Ishikawa (cell line): ENCODE data around the gene NOL6.

Experiments used
- CEBPB ChIP-seq: IDR thresholded peaks from 2 replicates; pipeline ENCODE4 v1.6.1; 2012
- CREB1 ChIP-seq: IDR thresholded peaks from 2 replicates; pipeline ENCODE4 v1.6.1; 2012; ENCODE audit warnings: low read depth
- EGR1 ChIP-seq: IDR thresholded peaks from 2 replicates; pipeline ENCODE4 v1.6.1; 2012
- EP300 ChIP-seq: IDR thresholded peaks from 2 replicates; pipeline ENCODE4 v1.6.1; 2012; ENCODE audit warnings: borderline replicate concordance
- FOXM1 ChIP-seq: IDR thresholded peaks from 2 replicates; pipeline ENCODE4 v1.6.1; 2012; ENCODE audit warnings: low read depth, borderline replicate concordance
- NFIC ChIP-seq: IDR thresholded peaks from 2 replicates; pipeline ENCODE4 v1.6.1; 2012
- RAD21 ChIP-seq: IDR thresholded peaks from 2 replicates; pipeline ENCODE4 v1.6.1; 2012; ENCODE audit warnings: low read depth
- TAF1 ChIP-seq: IDR thresholded peaks from 2 replicates; pipeline ENCODE4 v1.6.1; 2012; ENCODE audit warnings: low read depth, mild to moderate bottlenecking
- TCF12 ChIP-seq: IDR thresholded peaks from 2 replicates; pipeline ENCODE4 v1.6.1; 2012; ENCODE audit warnings: low read depth
- YY1 ChIP-seq: IDR thresholded peaks from 2 replicates; pipeline ENCODE4 v1.6.1; 2012; ENCODE audit warnings: low read depth
- ZBTB7A ChIP-seq: IDR thresholded peaks from 2 replicates; pipeline ENCODE4 v1.6.1; 2012; ENCODE audit warnings: low read depth
- TF ChIP-seq, protein P1 (sequence below): IDR thresholded peaks from 2 replicates; pipeline ENCODE4 v1.6.1; 2012
- TF ChIP-seq, protein P2 (sequence below): IDR thresholded peaks from 2 replicates; pipeline ENCODE4 v1.6.1; 2012; ENCODE audit warnings: low read depth, mild to moderate bottlenecking
- TF ChIP-seq, protein P3 (sequence below): IDR thresholded peaks from 2 replicates; pipeline ENCODE4 v1.6.1; 2012

DNA sequence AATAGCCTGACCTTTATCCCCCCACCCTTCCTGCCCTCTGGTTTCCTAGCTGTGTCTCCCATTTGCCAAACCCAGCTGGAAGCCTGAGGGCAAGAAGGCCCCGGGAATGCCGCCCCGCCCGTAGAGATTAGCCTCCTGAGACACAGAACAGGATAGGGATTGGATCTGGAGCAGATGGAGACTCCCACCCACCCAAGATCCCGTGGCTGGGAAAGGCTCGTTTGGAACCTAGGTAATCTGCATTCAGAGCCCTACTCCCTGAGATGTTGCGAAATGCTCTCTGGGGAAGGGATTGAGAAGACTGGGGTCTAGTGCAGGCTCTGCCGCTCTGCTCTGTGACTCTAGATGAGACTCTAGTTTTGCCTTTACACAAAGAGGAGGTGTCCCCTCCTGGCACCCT is 37.3 kb downstream of the NOL6 start:
- TF ChIP-seq RAD21: no peak
- TF ChIP-seq EP300: no peak
- no peak for TF ChIP-seq ZBTB7A
- no peak for TF ChIP-seq TAF1
- no peak for TF ChIP-seq EGR1
- TF ChIP-seq, protein P1, sequence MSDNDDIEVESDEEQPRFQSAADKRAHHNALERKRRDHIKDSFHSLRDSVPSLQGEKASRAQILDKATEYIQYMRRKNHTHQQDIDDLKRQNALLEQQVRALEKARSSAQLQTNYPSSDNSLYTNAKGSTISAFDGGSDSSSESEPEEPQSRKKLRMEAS: no peak
- TF ChIP-seq CREB1: no peak
- TF ChIP-seq, protein P2, sequence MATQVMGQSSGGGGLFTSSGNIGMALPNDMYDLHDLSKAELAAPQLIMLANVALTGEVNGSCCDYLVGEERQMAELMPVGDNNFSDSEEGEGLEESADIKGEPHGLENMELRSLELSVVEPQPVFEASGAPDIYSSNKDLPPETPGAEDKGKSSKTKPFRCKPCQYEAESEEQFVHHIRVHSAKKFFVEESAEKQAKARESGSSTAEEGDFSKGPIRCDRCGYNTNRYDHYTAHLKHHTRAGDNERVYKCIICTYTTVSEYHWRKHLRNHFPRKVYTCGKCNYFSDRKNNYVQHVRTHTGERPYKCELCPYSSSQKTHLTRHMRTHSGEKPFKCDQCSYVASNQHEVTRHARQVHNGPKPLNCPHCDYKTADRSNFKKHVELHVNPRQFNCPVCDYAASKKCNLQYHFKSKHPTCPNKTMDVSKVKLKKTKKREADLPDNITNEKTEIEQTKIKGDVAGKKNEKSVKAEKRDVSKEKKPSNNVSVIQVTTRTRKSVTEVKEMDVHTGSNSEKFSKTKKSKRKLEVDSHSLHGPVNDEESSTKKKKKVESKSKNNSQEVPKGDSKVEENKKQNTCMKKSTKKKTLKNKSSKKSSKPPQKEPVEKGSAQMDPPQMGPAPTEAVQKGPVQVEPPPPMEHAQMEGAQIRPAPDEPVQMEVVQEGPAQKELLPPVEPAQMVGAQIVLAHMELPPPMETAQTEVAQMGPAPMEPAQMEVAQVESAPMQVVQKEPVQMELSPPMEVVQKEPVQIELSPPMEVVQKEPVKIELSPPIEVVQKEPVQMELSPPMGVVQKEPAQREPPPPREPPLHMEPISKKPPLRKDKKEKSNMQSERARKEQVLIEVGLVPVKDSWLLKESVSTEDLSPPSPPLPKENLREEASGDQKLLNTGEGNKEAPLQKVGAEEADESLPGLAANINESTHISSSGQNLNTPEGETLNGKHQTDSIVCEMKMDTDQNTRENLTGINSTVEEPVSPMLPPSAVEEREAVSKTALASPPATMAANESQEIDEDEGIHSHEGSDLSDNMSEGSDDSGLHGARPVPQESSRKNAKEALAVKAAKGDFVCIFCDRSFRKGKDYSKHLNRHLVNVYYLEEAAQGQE: no peak
- no peak for TF ChIP-seq FOXM1
- TF ChIP-seq YY1: no peak
- peak; percentile 92 for TF ChIP-seq CEBPB
- no peak for TF ChIP-seq NFIC
- TF ChIP-seq TCF12: no peak
- TF ChIP-seq, protein P3, sequence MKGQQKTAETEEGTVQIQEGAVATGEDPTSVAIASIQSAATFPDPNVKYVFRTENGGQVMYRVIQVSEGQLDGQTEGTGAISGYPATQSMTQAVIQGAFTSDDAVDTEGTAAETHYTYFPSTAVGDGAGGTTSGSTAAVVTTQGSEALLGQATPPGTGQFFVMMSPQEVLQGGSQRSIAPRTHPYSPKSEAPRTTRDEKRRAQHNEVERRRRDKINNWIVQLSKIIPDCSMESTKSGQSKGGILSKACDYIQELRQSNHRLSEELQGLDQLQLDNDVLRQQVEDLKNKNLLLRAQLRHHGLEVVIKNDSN: no peak
